HK-2 (cell line): ENCODE data around the gene GCH1.
"Not testable (repeated sequence)": the region's sequence is repeated elsewhere in the genome, so short reads cannot be mapped to it uniquely, and the experiment has no call there.

Source experiments
- DNase-seq: peaks from one replicate; pipeline ENCODE4 v3.0.0-alpha.2; 2018; ENCODE audit not compliant: unreplicated experiment

Gene GCH1

DNA sequence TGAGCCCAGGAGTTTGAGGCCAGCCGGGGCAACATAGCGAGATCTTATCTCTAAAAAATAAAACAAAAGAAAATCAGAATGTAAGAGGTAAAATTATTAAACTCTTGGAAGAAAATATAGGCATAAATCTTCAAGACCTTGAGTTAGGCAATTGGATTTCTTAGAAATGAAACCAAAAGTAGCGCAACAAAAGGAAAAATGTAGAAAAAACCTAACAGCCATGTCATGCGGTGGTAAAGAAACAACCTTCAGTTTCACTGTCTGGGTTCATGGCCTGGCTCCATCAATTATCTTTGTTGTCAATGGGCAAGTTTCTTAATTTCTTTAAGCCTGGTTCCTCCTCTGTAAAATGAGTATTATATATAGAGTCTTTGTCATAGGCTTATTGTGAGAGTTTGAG is 5.6 kb upstream of the GCH1 start:
- no peak for DNase-seq

DNA sequence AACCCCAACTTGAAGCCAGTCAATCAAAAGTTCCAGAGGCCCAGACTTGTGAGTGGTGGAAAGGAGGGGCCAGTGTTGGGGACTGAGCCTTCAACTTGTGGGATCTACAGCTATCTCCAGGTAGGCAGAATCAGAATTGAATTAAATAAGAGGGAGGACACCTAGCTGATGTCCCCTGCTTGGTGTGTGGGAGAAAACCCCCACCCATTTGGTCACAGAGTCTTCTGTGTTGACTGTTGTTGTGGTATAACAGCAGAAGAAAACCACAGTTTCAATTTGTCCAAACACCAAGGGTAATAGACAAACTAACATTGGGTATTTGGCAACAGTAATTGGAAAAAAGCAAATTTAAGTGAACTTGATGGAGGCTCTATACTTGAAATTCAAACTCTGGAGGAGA is 3.4 kb upstream of the GCH1 start:
- no peak for DNase-seq

DNA sequence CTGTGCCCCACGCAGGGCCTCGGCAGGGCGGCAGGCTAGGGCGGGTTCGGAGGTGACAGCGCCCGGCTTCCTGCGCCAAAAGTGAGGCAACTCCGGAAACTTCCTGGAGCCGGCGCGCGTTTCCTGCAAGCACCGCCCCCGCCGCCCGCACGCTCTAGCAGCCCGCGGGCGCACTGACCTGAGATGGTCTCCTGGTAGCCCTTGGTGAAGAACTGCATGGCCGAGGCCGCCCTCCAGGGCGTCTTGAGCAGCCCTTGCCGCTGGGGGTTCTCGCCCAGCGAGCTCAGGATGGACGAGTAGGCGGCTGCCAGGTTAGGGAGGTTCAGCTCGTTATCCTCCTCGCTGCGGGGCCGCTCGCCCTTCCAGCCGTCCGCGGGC is 494 bp downstream of the GCH1 start:
- peak; percentile 74 for DNase-seq

DNA sequence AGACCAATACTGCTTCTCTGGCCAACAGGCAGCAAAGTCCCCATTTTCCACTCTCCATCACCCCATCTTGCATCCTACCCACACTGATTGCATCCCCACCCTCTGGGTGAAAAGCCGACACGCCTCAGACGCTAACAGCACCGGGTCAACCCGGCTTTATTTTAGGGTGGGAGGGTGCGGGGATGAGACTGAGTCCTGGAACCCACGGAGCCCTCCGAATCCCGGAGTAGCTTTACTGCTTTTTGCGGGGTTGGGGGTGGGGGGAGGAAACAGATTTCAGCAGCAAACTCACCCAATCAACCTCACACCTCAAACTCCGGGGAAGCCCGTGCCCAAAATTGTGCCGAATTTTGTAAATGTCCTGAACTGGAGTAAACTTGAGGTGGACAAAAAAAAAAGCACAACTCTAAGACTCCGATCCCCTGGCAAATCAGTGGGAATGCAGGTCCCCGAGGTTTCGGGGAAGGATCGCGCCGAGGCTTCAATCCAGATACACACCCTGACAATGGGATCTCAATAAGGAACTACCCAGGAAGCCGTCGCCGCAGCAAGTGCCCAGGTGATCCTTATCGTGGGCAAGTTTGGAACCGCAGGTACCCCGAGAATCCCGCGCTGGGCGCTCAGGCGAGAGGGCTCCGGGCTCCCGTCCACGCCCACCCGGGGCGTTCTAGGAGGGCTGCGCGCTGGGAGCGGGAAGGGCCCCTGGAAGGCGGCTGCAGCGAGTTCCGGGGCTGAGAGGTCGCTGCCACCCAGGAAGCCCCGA is 1.1 kb downstream of the GCH1 start:
- no peak for DNase-seq

DNA sequence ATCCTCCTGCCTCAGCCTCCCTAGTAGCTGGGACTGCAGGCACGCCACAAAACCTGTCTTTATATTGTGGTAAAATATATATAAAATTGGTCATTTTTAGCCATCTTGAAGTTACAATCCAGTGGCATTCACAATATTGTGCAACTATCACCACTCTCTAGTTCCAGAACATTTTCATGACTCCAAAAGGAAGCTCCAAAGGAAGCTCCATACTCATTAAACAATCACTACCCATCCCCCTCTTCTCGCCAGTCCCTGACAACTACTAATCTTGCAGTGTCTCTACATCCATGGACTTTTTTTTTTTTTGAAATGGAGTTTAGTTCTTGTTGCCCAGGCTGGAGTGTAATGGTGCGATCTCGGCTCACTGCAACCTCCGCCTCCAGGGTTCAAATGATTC is 3.1 kb downstream of the GCH1 start:
- DNase-seq: no peak

DNA sequence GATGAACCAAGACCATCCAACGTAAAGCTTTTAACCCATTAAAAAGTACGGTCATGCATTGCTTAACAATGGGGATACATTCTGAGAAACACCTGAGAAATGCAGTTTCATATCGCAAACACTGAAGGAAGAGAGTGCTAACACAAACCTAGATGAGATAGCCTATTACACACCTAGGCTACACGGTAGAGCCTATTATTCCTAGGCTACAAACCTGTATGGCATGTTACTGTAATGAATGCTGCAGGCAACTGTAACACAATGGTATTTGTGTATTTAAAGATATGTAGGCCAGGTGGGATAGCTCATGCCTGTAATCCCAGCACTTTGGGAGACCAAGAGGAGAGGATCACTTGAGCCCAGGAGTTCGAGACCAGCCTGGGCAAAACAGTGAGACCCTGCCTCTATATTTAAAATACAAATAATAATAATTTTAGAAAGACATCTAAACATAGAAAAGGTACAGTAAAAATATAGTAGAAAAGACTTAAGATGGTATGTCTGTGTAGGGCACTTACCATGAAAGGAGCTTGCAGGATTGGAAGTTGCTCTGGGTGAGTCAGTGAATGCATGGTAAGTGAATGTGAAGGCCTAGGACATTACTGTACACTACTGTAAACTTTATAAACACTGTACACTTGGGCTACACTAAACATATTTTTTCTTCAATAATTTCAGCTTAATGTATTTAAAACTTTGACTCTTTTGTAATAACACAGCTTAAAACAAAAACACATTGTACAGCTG is 4.6 kb downstream of the GCH1 start:
- DNase-seq: not testable (repeated sequence)

GRCh38 chr14:54895683-54896082 is 6.9 kb downstream of the GCH1 start:
- no peak for DNase-seq

DNA sequence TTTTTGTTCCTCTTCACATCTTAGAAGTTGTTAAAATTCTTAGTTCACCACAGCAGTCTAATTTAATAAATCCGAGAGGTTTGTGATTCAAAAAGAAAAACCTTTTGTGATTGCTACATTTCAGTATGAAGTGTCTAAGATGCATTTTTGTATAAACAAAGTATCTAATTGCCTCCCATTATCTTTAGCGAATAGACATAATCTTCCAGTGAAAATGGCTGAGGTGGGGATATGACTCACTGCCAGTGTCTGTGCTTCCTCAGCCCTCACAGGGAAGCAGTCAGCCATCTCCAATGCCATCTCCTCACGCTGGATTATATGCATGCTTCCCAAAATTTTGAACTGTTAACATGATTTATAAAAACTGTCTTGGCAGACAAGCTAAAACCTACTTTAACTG is 7.6 kb downstream of the GCH1 start:
- DNase-seq: no peak

GRCh38 chr14:54893151-54893760 is 9.4 kb downstream of the GCH1 start:
- peak; percentile 13 for DNase-seq

DNA sequence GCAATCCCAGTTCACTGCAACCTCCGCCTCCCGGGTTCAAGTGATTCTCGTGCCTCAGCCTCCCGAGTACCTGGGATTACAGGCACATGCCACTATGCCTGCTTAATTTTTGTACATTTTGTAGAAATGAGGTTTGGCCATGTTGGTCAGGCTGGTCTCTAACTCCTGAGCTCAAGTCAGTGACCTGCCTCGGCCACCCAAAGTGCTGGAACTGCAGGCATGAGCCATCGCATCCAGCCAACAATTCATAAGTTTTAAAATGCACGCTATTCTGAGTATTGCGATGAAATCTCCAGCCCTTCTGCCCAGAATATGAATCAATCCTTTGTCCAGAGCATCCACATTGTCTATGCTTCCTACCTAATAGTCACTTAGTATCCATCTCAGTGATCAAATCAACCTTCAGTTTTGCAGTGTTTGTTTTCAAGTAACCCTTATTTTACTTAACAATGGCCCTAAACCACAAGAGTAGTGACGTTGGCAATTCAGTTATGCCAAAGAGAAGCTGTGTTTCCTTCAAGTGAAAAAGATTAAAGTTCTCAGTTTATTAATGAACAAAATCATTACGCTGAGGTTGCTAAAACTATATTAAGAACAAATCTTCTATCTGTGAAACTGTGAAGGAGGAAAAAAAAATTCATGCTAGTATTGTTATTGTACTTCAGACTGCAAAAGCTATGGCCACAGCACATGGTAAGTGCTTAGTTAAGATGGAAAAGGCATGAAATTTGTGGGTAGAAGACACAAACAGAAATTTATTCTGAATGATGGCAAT is 11.0 kb downstream of the GCH1 start:
- no peak for DNase-seq

DNA sequence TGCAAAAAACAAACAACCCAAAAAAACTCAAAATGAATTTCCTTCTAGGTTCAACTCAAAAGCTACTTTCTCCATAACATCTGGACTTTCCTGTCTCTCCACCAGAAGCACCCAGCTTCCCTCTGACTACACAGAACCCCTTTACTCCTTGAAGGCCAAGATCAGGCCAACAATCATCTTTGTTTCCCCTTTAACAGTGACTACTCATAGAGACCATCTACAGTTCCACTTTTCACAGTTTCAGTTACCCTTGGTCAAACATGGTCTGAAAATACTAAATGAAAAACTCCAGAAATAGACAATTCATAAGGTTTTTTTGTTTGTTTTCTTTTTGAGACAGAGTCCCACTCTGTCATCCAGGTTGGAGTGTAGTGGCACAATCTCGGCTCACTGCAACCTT is 11.8 kb downstream of the GCH1 start:
- DNase-seq: no peak

DNA sequence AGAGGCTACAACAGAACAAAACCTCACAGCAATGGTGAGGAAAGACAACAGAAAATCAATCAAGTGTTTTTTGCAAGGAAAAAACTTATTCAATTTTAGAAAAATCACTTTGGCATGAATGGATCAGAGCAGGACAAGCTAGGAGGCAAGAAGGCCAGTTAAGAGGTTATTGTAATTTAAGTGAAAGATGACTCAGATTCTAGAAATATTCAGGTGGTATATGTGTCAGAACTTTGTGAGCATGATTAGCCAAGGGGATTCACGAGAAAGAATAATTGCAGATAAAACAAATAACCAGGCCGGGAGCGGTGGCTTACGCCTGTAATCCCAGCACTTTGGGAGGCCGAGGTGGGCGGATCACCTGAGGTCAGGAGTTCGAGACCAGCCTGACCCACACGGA is 12.7 kb downstream of the GCH1 start:
- no peak for DNase-seq

DNA sequence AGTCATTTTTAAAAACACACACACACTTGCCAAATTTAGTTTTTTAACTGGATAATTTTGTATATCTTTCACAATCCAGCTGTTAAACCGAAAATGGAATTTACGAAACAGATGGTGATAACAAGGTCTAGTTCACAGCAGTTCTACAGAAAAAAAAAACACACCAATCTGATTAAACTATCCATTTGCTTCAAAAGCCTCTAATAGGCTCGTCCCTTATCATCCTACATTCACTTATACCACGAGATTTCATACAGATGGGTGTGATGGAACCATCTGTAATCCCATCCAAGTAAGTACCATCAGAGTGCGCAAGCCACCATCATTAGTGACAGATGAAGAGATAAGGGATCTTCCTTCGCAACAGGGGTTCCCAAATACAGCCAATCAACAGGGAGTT is 20.1 kb downstream of the GCH1 start:
- no peak for DNase-seq

DNA sequence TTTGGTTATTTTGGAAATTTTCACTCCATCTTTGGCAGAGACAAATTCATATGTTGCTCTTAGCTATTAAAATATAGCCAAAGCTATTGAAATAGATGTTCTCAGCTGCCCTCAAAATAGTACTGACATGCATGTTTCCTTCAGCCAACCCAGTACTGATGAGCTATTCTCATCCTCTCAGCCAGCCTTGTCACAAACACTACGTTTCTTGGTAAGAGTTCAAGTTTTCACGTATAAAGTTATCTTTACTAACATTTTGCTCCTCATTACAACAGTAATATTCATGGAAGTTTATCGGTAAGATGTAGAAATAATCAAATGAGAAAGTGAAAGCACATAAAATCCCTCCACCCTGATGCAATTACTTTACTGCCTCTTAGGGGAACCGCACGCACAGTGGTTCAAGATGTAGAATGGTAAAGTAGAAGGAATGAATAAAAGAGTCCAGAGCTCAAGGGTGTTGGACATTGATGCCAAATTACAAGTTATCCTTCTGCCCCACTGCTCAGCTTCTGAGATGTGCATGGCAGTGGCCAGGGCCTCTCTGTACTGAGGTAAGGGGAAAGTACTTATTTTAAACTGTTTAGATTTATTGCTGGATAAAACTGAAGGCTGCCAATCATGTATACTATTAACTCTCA is 20.7 kb downstream of the GCH1 start:
- no peak for DNase-seq

DNA sequence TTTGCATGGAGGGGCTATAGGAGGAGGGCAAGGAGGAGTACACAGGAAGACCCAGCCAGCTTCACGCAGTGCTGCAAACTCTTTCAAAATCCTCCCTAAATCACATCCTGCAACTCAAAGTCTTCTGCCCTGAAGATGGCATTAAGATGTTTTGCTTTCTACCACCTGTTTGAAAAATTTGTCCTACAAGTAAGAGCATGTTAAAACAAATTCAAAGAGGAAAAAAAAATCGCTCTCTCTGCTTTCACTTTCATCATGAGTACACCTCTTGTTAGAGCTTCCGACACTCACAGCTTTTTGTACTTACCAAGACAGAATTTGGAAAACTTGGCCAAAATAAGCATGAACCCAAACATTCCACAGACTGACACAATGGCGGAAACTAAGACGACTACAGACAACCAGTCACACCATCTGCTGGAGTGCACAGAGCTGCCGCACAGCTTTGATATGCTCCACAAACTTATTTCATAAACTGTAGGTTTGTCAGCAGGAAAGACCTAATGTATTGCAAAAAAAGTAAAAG is 21.3 kb downstream of the GCH1 start:
- no peak for DNase-seq

DNA sequence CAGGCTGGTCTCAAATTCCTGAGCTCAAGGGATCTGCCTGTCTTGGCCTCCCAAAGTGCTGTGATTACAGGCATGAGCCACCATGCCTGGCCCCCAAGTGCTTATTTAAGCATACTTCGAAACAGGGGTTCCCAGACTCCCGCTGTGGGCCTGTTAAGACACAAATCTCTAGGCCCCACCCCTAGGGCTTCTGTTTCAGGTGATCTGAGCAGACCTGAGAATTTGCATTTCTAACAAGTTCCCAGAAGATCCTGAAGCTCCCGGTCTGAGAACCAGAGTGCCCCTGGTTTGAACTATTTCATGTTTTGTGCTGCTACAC is 25.0 kb downstream of the GCH1 start:
- DNase-seq: no peak

DNA sequence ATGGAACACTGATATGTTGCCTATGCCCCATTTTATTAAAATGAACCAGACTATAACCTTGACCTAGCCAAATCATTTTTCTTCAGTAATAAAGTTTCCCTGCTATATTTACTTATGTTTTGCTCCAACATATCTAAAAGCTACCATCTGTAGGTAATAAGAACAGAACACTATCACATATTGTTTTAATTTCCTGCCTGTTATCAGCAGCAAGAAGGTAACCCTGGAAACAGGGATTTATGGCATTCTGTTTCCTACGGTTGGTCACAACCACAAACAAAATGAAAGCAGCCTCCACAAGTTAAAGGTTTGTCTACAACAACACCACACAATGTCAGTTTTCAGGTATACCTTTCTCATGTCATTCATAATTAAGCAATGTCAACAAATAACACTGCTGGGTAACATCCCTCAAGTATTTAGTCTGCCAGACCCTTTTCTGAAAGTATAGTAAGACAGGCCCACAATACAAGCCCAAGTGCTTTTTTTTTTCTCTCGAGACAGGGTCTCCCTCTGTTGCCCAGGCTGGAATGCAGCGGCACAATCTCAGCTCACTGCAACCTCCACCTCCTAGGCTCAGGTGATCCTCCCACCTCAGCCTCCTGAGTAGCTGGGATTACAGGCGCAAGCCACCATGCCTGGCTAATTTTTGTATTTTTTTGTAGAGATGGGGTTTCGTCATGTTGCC is 25.5 kb downstream of the GCH1 start:
- no peak for DNase-seq

- DNase-seq: not testable (repeated sequence)
Measured at GRCh38 chr14:54875648-54876047, 27.0 kb downstream of the GCH1 start.

DNA sequence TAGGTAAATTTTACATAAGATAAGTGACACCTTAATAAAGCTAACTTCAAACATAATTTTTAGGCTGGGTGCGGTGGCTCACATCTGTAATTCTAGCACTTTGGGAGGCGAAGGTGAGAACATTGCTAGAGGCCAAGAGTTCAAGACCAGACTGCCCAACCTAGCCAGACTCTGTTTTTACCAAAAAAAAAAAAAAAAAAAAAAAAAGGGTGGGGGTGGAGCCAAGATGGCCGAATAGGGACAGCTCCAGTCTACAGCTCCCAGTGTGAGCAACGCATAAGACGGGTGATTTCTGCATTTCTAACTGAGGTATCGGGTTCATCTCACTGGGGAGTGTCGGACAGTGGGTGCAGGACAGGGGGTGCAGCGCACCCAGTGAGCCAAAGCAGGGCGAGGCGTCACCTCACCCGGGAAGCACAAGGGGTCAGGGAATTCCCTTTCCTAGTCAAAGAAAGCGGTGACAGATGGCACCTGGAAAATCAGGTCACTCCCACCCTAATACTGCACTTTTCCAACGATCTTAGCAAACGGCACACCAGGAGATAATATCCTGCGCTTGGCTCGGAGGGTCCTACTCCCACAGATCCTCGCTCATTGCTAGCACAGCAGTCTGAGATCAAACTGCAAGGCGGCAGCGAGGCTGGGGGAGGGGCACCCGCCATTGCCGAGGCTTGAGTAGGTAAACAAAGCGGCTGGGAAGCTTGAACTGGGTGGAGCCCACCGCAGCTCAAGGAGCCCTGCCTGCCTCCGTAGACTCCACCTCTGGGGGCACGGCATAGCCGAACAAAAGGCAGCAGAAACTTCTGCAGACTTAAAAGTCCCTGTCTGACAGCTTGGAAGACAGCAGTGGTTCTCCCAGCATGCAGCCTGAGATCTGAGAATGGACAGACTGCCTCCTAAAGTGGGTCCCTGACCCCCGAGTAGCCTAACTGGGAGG is 32.2 kb downstream of the GCH1 start:
- not testable (repeated sequence) for DNase-seq

- no peak for DNase-seq
Measured at GRCh38 chr14:54867011-54867410, 35.6 kb downstream of the GCH1 start.
